ENCODE measurements around the gene C11orf98. TPM values are rescaled to one million over a fixed set of nuclear protein-coding genes. Genes with fewer than 3 reads are reported as not detected.

Gene C11orf98
- total RNA-seq, 1 donor from 2014 or later = 76.5 TPM

GRCh38 chr11:62689421-62690183 is 24.6 kb upstream of the C11orf98 start, which contains the start of gene LRRN4CL:
TSS of gene LRRN4CL (minus strand) at chr11:62689530. CDS start at chr11:62688508, 1,022 bp downstream.
- TF ChIP-seq CTCF (IDR thresholded peaks at IDR 0.05; ENCODE audit: insufficient read depth, low read length, poor library complexity, severe bottlenecking) = no peak
- peaks cover 6% of the 10 kb centered on the region for H3K27me3 ChIP-seq (ENCODE audit: control insufficient read depth, insufficient read depth, low read length)
- DNase-seq (ENCODE audit: low read depth) = no peak
- no peaks in the 10 kb centered on the region for H3K36me3 ChIP-seq (ENCODE audit: control insufficient read depth, insufficient read depth, low read length)
- no peak within 1 kb of the TSS for H3K4me3 ChIP-seq (ENCODE audit: low read depth, low read length)

GRCh38 chr11:62688491-62688890 is 23.5 kb upstream of the C11orf98 start:
- H3K36me3 ChIP-seq (ENCODE audit: control insufficient read depth, insufficient read depth, low read length) = no peaks in the 10 kb centered on the region
- no peak overlapping the region for H3K4me3 ChIP-seq (ENCODE audit: low read depth, low read length)
- no peak for TF ChIP-seq CTCF (IDR thresholded peaks at IDR 0.05; ENCODE audit: insufficient read depth, low read length, poor library complexity, severe bottlenecking)
- no peak for DNase-seq (ENCODE audit: low read depth)
- H3K27me3 ChIP-seq (ENCODE audit: control insufficient read depth, insufficient read depth, low read length) = peaks cover 6% of the 10 kb centered on the region

GRCh38 chr11:62687508-62688396 is 22.7 kb upstream of the C11orf98 start:
- Histone ChIP-seq H3K27me3 (ENCODE audit: control insufficient read depth, insufficient read depth, low read length) (peaks cover 6% of the 10 kb centered on the region), H3K36me3 (ENCODE audit: control insufficient read depth, insufficient read depth, low read length) (no peaks in the 10 kb centered on the region), H3K4me3 (ENCODE audit: low read depth, low read length) (no peak overlapping the region)
- DNase-seq (ENCODE audit: low read depth) = no peak
- no peak for TF ChIP-seq CTCF (IDR thresholded peaks at IDR 0.05; ENCODE audit: insufficient read depth, low read length, poor library complexity, severe bottlenecking)

GRCh38 chr11:62682518-62682917 is 17.5 kb upstream of the C11orf98 start:
- no peak for TF ChIP-seq CTCF (IDR thresholded peaks at IDR 0.05; ENCODE audit: insufficient read depth, low read length, poor library complexity, severe bottlenecking)
- DNase-seq (ENCODE audit: low read depth) = no peak
- H3K36me3 ChIP-seq (ENCODE audit: control insufficient read depth, insufficient read depth, low read length) = peaks cover 3% of the 10 kb centered on the region
- H3K4me3 ChIP-seq (ENCODE audit: low read depth, low read length) = no peak overlapping the region
- no peaks in the 10 kb centered on the region for H3K27me3 ChIP-seq (ENCODE audit: control insufficient read depth, insufficient read depth, low read length)

- H3K4me3 ChIP-seq (ENCODE audit: low read depth, low read length) = no peak overlapping the region
- H3K36me3 ChIP-seq (ENCODE audit: control insufficient read depth, insufficient read depth, low read length) = peaks cover 3% of the 10 kb centered on the region
- no peaks in the 10 kb centered on the region for H3K27me3 ChIP-seq (ENCODE audit: control insufficient read depth, insufficient read depth, low read length)
- DNase-seq (ENCODE audit: low read depth) = no peak
- TF ChIP-seq CTCF (IDR thresholded peaks at IDR 0.05; ENCODE audit: insufficient read depth, low read length, poor library complexity, severe bottlenecking) = peak; percentile 56
Measured at GRCh38 chr11:62680825-62681240, 15.8 kb upstream of the C11orf98 start.
